ENCODE measurements around the gene CDON. TPM values are rescaled to one million over a fixed set of nuclear protein-coding genes. Genes with fewer than 3 reads are reported as not detected.

The CDON gene
- total RNA-seq, 1 donor from 2014 or later: 157 TPM

DNA sequence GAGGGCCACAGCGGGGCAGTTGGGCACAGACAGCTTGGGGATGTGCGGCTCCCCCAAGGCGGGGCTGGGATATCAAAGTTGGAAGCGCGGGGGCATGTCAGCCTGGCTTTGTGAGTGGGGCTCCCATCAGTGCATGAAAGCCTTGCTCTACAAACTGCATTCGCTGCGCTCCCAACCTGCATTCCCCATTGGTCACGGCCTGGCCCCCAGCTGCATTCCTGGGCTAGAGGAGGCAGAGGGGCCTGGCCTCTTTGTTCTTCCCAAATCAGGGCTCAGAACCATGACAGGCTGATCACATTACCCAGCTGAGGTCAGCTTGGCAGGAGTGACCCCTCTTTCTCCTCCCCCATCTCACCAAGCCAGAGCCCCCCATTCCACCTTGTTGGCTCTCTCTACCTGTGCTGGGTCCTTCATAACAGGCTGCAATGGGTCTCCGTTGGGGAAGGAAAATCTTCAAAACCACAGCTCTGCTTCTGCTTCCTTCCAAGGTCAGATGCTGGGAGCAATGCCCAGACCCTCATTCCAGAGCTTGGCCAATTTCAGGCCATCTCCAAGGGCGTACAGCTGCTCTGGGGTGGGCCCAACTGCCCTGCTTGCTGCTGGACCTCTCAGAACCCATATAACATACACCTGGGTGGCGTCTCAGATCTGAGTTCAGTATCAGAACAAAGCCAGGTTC, 38.7 kb upstream of the CDON start:
- H3K4me3 Mint-ChIP-seq: peak overlapping the region; percentile 69
- TF ChIP-seq, protein P1, sequence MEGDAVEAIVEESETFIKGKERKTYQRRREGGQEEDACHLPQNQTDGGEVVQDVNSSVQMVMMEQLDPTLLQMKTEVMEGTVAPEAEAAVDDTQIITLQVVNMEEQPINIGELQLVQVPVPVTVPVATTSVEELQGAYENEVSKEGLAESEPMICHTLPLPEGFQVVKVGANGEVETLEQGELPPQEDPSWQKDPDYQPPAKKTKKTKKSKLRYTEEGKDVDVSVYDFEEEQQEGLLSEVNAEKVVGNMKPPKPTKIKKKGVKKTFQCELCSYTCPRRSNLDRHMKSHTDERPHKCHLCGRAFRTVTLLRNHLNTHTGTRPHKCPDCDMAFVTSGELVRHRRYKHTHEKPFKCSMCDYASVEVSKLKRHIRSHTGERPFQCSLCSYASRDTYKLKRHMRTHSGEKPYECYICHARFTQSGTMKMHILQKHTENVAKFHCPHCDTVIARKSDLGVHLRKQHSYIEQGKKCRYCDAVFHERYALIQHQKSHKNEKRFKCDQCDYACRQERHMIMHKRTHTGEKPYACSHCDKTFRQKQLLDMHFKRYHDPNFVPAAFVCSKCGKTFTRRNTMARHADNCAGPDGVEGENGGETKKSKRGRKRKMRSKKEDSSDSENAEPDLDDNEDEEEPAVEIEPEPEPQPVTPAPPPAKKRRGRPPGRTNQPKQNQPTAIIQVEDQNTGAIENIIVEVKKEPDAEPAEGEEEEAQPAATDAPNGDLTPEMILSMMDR (conservative IDR thresholded peaks at IDR 0.05): no peak
- H3K27ac Mint-ChIP-seq: peak overlapping the region; percentile 33
- H3K4me1 Mint-ChIP-seq (ENCODE audit: unreplicated experiment): peaks cover 70% of the 10 kb centered on the region
- no peaks in the 10 kb centered on the region for H3K36me3 Mint-ChIP-seq
- H3K27me3 Mint-ChIP-seq: peaks cover 3% of the 10 kb centered on the region
- DNase-seq (ENCODE audit: extremely low spot score, unreplicated experiment): no peak
- no peaks in the 10 kb centered on the region for H3K9me3 Mint-ChIP-seq

DNA sequence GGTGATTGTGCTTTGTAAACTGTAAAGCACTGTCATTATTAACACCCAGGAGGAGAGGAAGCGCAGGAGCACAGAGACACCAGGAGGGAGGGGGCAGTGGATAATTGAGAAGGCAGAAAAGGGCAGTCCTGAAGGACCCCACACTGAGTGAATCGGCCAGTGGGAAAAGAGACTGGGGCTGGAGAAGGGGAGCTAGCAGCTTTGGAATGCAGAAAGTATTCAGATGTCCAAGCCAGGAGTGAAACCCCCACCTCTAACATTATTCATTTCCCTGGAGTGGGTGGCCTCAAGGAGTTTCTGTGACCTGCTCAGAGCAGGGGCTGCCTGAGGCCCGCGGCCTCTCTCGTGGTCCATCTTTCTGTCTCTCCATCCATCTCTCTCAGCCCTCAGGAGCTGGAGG, 38.0 kb upstream of the CDON start:
- Mint-ChIP-seq H3K27me3 (peaks cover 3% of the 10 kb centered on the region), H3K4me3 (peak overlapping the region; percentile 69), H3K4me1 (ENCODE audit: unreplicated experiment) (peaks cover 67% of the 10 kb centered on the region), H3K36me3 (no peaks in the 10 kb centered on the region), H3K27ac (peak overlapping the region; percentile 33), H3K9me3 (no peaks in the 10 kb centered on the region)
- TF ChIP-seq, protein P1 (conservative IDR thresholded peaks at IDR 0.05): no peak
- no peak for DNase-seq (ENCODE audit: extremely low spot score, unreplicated experiment)

DNA sequence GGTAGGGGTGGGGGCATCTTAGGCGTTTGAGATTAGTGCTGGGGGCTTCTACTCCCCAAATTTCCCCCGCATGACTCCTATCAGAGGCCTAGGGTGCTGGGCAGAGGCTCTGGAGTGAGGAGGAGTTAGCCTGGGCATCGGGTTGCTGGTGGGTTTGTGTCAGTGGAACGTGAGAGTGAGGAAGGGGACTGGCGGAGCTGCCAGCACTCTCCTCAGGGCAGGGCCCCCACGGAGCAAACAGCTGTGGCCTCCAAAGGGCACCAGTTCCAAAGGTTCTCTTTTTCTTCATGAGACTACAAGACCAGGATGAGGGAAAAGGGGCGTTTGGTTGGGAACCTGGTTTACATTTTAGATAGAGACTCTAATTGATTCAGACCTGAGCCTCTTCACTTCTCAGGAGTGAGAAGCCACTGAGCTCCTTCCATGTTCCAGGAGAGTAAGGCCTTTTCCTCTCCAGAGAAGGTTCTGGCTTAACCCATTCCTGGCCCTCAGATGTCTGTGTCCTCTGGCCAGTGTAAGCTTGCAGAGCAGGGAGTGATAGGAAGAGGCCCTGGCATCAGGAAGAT, 35.6 kb upstream of the CDON start:
- no peaks in the 10 kb centered on the region for H3K36me3 Mint-ChIP-seq
- H3K27ac Mint-ChIP-seq: no peak overlapping the region
- H3K4me3 Mint-ChIP-seq: no peak overlapping the region
- no peaks in the 10 kb centered on the region for H3K9me3 Mint-ChIP-seq
- DNase-seq (ENCODE audit: extremely low spot score, unreplicated experiment): no peak
- TF ChIP-seq, protein P1 (conservative IDR thresholded peaks at IDR 0.05): no peak
- peaks cover 3% of the 10 kb centered on the region for H3K27me3 Mint-ChIP-seq
- peaks cover 50% of the 10 kb centered on the region for H3K4me1 Mint-ChIP-seq (ENCODE audit: unreplicated experiment)

DNA sequence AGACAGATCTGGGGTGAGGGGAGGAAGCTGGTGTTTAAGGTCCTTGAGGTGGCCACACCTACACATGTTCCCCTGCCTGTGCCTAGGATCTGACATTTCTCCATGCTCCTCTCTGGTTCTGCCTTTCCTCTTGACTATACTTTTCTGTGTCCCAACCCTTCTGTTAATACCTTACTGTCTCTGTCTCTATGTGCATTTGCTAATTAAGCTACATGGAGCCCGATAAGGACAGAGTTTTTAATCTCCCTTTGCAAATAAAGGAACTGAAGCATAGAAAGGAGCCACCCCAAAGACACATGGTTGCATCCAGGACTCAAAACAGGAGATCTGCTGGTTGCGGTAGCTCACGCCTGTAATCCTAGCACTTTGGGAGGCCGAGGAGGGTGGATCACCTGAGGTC, 33.1 kb upstream of the CDON start:
- Mint-ChIP-seq H3K36me3 (no peaks in the 10 kb centered on the region), H3K4me1 (ENCODE audit: unreplicated experiment) (peaks cover 25% of the 10 kb centered on the region), H3K4me3 (no peak overlapping the region), H3K27ac (no peak overlapping the region), H3K27me3 (no peaks in the 10 kb centered on the region), H3K9me3 (no peaks in the 10 kb centered on the region)
- TF ChIP-seq, protein P1 (conservative IDR thresholded peaks at IDR 0.05): no peak
- no peak for DNase-seq (ENCODE audit: extremely low spot score, unreplicated experiment)

DNA sequence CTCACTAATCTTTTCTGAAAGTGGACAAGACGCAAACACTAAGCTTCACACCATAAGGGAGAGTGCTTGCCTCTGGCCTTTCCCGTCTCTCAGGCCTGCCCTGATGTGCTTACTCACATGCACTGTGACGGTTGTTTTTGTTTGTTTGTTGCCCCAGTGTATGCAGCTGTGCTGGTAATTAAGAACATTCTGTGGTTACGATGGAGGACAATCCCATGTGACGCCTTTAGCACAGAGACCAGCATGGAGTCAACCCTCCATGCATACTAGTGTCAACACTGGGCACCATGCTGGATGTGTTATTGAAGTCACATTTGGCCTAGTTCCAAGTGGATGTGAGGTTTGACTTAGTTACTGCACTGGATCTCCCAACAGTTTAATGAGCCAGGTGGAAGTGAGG, 27.8 kb upstream of the CDON start:
- DNase-seq (ENCODE audit: extremely low spot score, unreplicated experiment): no peak
- H3K4me1 Mint-ChIP-seq (ENCODE audit: unreplicated experiment): peaks cover 11% of the 10 kb centered on the region
- TF ChIP-seq, protein P1 (conservative IDR thresholded peaks at IDR 0.05): no peak
- H3K9me3 Mint-ChIP-seq: no peaks in the 10 kb centered on the region
- H3K36me3 Mint-ChIP-seq: no peaks in the 10 kb centered on the region
- H3K4me3 Mint-ChIP-seq: no peak overlapping the region
- H3K27ac Mint-ChIP-seq: no peak overlapping the region
- no peaks in the 10 kb centered on the region for H3K27me3 Mint-ChIP-seq
